ENCODE results near the gene RAB27B.
"Not testable (repeated sequence)": the region's sequence is repeated elsewhere in the genome, so short reads cannot be mapped to it uniquely, and the experiment has no call there.

The RAB27B gene

DNA sequence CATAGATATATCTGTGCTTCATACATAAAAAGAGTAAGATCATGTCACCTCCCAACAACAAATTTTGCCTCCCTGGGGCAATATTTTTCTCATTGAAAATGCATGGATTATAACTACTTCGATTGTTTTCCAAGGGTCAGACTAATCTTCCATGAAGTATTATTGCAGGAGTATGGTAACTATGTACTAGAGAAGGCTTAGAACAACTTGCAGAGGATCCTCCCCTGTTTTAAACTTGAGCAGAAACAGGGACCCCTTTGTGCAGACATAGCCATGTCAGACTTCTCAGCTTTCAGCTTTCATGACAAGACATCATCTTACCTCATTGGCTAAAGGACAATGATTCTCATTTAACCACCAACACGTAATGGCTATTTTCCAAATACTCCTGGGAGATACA, 13.2 kb upstream of the RAB27B start:
- no peak for DNase-seq (ENCODE audit: low spot score)

DNA sequence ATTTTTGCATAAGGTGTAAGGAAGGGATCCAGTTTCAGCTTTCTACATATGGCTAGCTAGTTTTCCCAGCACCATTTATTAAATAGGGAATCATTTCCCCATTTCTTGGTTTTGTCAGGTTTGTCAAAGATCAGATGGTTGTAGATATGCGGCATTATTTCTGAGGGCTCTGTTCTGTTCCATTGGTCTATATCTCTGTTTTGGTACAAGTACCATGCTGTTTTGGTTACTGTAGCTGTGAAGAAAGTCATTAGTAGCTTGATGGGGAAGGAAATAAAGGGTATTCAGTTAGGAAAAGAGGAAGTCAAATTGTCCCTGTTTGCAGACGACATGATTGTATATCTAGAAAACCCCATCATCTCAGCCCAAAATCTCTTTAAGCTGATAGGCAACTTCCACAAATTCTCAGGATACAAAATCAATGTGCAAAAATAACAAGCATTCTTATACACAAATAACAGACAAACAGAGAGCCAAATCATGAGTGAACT, 7.4 kb upstream of the RAB27B start:
- not testable (repeated sequence) for DNase-seq (ENCODE audit: low spot score)

DNA sequence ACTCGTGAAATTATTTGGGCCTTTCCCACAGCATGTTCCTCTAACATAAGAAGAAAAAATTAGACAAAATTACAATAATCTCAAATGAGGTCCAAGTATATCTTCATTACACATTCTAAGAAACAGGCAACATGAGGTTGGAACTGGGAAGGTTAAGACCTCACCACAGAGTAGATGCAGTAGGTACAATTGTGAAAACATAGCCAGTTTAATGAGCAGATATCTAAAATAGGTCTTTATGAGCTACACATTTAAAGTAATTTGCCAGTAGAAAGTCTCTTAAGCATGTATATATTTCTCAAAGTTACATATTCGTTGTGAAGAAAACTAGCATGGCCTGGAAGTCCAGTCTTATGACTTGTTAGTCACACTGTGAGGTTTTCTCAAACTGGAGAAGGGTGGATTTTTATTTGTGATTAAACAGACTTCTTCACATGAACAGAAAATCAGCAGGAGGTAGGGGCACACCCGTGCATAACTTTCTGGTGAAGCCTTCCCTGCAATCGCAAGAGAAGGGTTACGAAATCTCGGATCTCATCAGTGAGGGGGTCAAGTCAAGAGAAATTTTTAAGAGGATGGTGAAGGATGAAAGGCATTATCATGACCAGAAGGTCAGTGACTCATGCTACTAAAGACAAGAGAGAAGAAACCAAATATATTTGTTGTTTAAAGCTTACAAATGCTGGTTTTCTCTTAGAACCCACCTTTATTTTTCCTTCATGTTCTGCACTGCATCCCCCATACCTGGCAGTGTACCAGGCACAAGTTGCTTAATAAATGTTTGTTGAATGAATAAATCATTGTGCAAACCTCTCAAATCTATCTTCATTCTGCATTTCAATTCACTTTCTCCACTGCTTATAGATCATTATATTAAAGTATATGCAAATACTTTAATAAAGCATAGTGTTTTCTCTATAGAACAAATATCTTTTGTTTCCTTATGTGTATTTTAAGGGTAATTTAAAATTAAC, 5.1 kb upstream of the RAB27B start:
- no peak for DNase-seq (ENCODE audit: low spot score)

- no peak for DNase-seq (ENCODE audit: low spot score)
Observed at GRCh38 chr18:54824761-54825160, 3.5 kb upstream of the RAB27B start.

- DNase-seq (ENCODE audit: low spot score) = no peak
Observed at GRCh38 chr18:54825601-54826344, 2.5 kb upstream of the RAB27B start.

DNA sequence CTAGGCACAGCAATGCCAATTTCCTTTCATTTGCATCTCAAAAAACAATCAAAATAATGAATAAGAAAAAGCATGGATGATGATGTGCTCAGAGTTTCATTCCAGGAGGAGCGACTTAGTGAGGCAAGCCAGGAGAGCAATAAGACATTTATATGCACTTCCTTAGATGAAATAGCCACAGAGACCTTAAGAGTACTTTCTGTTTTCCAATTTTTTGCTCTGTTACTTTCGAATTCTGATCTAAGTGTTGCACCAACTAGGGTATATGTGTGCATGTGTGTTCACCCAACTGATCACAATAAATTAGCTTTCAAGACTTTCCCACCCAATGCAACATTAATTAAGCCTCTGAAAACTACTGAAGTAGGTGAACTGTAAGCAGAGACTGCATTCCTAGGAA, 709 bp downstream of the RAB27B start:
- no peak for DNase-seq (ENCODE audit: low spot score)

GRCh38 chr18:54829856-54830255, 1.6 kb downstream of the RAB27B start:
- no peak for DNase-seq (ENCODE audit: low spot score)

DNA sequence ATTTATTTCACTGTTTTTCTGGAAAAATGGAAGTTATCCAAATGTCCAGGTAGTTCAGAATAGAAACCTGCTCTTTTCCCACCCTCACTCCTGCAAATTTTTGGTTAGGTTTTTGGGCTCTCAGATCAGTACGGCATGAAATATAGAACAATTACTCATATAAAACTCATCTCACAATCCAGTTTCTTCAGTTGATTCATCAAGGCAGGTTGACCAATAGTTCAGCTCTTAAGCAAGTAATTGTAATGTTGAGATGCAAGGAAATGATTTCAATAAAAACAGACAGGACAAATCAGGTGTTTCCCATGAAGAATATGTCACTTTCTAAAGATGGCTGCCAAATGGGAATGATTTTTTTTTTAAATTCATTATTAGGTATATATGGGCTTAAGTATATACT, 2.0 kb downstream of the RAB27B start:
- no peak for DNase-seq (ENCODE audit: low spot score)

- peak; percentile 23 for DNase-seq (ENCODE audit: low spot score)
Observed at GRCh38 chr18:54830866-54831265, 2.6 kb downstream of the RAB27B start.

DNA sequence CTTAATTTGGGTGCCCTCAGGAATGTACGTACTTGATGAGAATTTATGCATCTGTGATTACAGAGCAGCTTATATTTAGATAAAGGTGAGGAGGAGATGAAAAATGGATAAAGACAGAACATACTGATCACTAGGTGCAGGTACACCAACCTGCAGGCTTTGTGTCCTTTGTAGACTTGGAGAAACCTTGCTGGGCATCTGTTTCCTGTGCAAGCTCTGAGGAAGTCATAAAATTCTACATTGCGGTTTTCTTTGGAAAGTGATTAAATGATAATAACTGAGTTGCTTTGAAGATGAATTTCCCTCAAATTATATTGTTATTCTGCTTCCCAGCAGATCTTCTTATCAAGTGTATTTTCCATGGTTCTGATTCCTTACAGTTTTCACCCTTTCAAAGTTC, 7.7 kb downstream of the RAB27B start:
- no peak for DNase-seq (ENCODE audit: low spot score)

DNA sequence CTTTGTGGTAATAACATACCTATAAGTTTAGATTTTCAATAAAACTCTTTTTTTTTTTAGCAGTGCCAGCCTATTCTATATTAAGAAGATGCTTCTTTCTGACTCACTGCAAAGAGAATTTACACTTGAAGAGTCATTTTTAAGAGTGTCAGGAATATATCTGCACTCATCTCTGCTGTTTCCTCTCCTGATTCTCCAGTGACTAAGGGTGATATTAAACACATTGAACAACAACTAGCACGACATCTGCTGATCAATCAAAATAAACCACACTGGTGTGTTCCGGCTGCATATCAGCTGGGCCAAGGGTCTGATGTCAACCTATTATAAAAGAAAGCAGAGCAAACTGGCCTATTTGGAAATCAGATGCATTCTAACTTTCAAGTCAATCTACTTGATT, 15.0 kb downstream of the RAB27B start:
- no peak for DNase-seq (ENCODE audit: low spot score)

- no peak for DNase-seq (ENCODE audit: low spot score)
Observed at GRCh38 chr18:54845787-54846186, 17.5 kb downstream of the RAB27B start.

GRCh38 chr18:54848121-54848520, 19.8 kb downstream of the RAB27B start:
- no peak for DNase-seq (ENCODE audit: low spot score)

GRCh38 chr18:54849683-54850082, 21.4 kb downstream of the RAB27B start:
- DNase-seq (ENCODE audit: low spot score) = no peak

DNA sequence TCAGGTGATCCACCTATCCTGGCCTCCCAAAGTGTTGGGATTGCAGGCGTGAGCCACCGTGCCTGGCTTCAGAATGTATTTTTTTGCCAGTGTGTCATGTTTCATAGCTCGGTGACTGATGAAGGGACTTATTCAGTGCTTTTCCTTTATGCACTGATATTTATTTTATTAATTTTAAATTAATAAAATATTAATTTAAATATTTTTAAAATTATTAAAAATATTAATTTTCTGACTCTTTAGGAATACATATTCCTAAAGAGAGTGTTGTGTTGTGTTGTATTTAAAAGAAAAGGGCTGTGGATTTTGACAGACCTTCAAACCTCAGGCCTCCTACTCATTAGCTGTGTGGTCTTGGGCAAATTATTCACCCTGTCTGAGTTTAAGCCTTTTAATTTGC, 22.3 kb downstream of the RAB27B start:
- no peak for DNase-seq (ENCODE audit: low spot score)

DNA sequence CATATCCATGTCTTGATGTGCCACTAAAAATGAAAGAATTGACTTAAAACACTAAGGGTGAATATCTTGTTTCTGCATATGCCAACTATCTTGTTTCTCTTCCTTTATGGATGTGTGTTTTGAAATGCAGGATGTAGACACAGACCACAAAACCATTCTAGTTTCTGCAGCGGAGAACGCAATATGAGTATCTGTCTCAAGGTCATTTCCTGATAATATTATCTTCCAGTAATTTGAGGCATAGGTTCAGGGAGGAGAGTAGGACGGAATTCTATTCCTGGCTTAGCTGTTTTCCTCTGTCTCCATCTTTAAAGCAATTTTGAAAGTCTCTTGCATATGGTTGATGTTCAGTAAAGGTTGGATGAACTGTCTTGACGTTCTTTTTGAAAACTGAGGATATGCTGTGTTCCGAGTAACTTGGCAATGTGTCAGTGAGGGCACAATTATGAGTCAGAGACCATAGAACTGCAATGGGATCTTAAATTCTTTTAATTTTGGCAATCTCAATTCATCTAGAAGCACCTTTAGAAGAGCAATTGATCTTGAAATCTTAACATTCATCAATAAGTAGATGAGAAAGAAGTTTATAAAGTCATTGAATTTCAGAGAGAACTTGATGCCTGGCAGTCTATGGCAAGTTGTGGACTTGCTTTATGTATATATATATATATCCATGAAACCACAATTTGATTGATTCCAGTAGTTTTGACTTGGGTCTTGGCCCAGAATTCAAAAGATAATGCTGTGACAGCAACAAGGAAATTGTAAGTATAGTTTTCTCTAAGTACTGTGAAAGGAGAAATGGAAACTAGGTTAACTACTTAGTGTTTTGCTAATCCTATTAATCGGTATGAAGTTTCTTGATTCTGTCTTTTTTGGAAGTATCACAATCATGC, 24.8 kb downstream of the RAB27B start:
- no peak for DNase-seq (ENCODE audit: low spot score)

DNA sequence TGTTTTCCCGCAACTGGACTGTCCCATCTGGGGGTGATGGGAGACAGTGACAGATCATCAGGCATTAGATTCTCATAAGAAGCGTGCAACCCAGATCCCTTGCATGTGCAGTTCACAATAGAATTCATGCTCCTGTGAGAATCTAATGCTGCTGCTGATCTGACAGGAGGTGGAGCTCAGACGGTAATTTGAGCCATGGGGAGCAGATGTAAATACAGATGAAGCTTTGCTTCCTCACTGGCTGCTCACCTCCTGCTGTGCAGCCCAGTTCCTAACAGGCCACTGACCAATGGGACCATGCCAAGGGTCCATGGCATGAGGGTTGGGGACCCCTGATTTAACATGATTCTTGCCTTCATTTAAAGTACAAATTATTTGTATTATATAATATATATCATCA, 26.8 kb downstream of the RAB27B start:
- not testable (repeated sequence) for DNase-seq (ENCODE audit: low spot score)

GRCh38 chr18:54856105-54856646, 27.9 kb downstream of the RAB27B start:
- no peak for DNase-seq (ENCODE audit: low spot score)

- DNase-seq (ENCODE audit: low spot score) = no peak
Observed at GRCh38 chr18:54857499-54857898, 29.2 kb downstream of the RAB27B start.

DNA sequence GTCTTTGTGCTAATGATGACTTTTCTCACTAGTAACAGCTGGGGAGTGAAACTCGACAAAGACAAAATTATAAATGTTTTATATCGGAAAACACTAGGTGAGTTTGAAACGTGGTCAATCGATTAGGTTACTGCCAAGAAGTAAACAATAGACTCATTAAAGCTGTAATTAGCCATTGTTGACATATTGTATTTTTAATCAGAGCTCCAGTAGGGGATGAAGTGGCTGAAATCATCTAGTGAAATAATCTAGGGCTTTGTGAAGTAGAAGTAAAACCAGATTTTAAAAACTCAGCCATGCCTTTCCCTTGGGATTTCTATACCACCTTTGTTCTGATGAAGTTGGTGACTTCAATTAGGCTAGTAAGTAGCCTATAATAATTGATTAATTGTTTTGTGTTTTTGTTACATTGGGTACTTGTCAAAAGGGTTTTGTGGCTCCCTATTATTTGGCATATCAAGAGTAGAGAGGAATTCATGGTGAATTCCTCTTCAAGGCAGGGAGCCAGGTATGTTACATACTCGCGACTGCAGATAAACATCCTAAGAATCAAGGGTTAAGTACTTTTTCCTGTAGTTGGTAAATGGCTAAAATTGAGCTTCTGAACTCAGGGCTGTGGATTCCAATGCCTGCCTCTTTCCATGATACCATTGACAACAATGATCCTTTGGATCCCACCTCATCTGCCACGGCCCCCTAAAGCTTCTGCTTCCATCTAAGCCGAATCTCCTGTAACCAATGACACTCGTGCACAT, 31.6 kb downstream of the RAB27B start:
- DNase-seq (ENCODE audit: low spot score) = no peak

DNA sequence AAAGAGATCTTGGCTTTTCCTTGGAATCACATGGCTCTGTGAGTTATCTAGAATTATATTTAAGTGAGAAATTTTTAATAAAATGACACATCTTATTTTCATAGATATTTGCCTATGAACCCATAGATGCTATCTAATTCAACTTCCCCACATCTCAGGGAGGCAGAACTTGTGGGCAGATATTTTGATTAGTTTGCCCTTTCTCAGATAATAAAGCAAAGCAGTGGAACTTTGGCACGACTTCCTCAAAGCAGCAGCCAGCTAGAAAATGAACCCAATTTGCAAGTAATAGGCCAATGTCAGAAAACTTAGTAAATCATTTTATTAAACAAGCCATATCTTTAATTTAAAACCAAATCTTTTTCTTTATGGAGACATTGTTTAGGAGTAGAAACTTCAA, 32.7 kb downstream of the RAB27B start:
- no peak for DNase-seq (ENCODE audit: low spot score)

Data from HuH-7.5 (cell line).